LNCAP (cell line): ENCODE data around the gene EDAR.

Experiments used
- CTCF ChIP-seq: fragments of 450-650 bp; IDR thresholded peaks from 2 replicates; pipeline ENCODE4 v1.5.1; 2017; ENCODE audit warnings: mild to moderate bottlenecking

The EDAR gene

DNA sequence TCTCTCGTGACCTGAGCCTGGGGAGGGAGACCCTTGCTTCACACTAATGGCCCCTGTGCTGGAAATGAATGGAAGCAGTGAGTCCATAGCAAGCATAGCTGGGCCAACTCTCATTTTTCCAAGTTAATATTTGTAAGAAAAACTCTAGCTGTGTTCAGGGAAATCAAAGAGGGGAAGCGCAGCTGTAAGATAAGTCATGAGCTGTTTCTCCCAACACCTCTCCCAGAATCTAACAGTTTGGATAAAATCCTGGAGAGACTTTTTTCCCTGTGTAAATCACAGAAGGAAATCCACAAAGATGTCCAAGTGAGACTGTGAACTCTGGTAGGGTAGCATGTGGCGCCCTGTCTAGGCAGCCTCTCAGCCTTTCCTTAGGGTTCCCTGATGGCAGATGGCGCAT, 27.2 kb downstream of the EDAR start:
- no peak for TF ChIP-seq CTCF

- TF ChIP-seq CTCF: no peak
These were observed 29.0 kb downstream of the EDAR start for GRCh38 chr2:108960006-108960405.

GRCh38 chr2:108959401-108959800, 29.6 kb downstream of the EDAR start:
- no peak for TF ChIP-seq CTCF

DNA sequence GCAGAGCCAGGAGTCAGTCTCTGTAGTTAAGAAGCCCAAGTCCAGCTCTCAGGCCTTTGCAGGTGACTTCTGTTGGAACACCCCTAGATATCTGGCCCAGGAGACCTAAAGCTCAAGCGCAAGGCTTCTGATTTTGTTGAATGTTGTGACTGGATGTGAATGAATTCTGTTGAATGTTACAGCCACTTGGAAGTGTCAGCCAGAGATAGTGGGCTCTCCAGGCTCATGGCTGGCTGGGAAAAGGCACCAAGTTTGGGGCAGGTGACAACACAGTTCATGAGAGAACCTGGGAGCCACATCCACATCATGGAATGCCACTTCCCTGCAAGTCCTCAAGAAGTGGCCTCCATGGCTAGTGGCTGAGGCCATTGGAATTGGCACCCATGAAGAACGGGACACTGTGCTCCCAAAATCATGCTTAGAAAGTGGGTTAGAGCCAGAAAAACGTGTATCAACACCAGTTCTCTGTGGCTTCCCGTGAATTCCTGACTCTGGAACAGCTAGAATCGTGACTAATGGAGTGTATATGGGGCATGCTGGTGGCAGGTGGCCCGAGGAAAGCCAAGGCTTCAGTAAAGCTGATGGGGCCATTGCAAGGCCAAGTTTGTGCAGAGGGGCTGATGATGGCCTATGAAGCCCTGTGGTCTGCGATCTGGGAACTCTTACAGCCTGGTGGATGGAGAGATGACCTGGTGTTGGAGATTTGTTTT, 30.2 kb downstream of the EDAR start:
- TF ChIP-seq CTCF: no peak

DNA sequence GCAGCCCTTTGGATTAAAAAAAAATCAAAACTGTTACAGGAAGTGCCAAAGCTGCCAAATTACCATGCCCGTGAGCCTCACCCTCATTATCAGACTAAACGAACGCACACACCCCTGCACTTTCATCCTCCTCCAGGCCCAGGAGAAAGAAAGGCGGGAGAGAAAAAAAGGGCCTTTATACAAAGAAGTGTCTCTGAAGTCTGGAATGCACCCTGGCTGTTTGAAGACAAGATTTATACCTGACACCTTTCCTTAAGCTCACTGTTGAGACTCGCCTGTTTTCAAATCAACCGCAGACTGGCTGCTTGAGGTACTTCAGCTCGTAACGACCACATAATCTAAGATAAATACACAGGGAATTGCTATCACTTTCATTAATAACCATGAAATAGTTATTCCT, 31.0 kb downstream of the EDAR start:
- no peak for TF ChIP-seq CTCF

DNA sequence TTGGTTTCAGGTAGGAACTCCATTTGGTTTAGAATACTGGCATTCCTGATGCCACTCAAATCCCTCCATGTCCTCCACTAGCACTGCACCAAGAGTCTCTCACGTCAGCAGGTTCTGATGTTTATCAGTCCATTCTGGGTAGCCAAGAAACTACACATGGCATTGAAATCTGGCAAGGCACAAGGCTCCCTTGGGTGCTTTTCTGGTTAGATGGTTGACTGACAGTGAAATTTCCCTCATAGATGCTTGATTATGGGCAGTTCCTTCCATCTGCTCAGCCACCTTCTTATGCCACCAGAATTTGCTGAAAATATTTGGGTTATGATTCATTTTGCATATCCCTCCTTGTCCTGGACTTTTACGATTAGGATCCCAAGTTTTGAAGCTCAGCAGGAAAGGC, 32.6 kb downstream of the EDAR start:
- no peak for TF ChIP-seq CTCF

GRCh38 chr2:108950369-108951135, 38.5 kb downstream of the EDAR start:
- no peak for TF ChIP-seq CTCF
